Neural cell (in vitro differentiated cells): ENCODE data around the gene LRRC26.

Source experiments
- CTCF ChIP-seq: fragments of 450-650 bp; IDR thresholded peaks from 2 replicates; pipeline ENCODE4 v1.5.1; 2014; ENCODE audit warnings: antibody characterized with exemption, mild to moderate bottlenecking, moderate library complexity; ENCODE audit not compliant: poor library complexity, severe bottlenecking
- EP300 ChIP-seq: fragments of 450-650 bp; conservative IDR thresholded peaks from 2 replicates; pipeline ENCODE4 v1.6.1; 2014; ENCODE audit warnings: antibody characterized with exemption, mild to moderate bottlenecking, moderate library complexity; ENCODE audit not compliant: poor library complexity, severe bottlenecking
- EZH2 ChIP-seq: fragments of 200-600, 300-800 bp; shearing (Covaris generic), sonication (generic); IDR thresholded peaks from 2 replicates; pipeline ENCODE4 v1.6.1; 2014; ENCODE audit warnings: antibody characterized with exemption, low read length, borderline replicate concordance, mild to moderate bottlenecking; ENCODE audit not compliant: insufficient read depth, poor library complexity, severe bottlenecking
- MXI1 ChIP-seq: fragments of 450-650 bp; conservative IDR thresholded peaks from 2 replicates; pipeline ENCODE4 v1.6.1; 2014; ENCODE audit warnings: antibody characterized with exemption, mild to moderate bottlenecking; ENCODE audit not compliant: poor library complexity, severe bottlenecking
- POLR2AphosphoS5 ChIP-seq: IDR thresholded peaks from 2 replicates; pipeline ENCODE4 v1.6.1; 2012
- REST ChIP-seq: IDR thresholded peaks from 2 replicates; pipeline ENCODE4 v1.6.1; 2012; ENCODE audit warnings: borderline replicate concordance
- SMC3 ChIP-seq: fragments of 450-650 bp; conservative IDR thresholded peaks from 2 replicates; pipeline ENCODE4 v1.6.1; 2014; ENCODE audit warnings: antibody characterized with exemption, mild to moderate bottlenecking, moderate library complexity; ENCODE audit not compliant: poor library complexity
- TAF1 ChIP-seq: IDR thresholded peaks from 2 replicates; pipeline ENCODE4 v1.6.1; 2012; ENCODE audit warnings: low read depth

GRCh38 chr9:137169896-137170358 lies at the start of gene LRRC26:
- TF ChIP-seq CTCF (no peak), EZH2 (no peak), EP300 (no peak), MXI1 (no peak), REST (no peak), SMC3 (no peak), POLR2AphosphoS5 (no peak), TAF1 (no peak)
